H1 (cell line): ENCODE data around the gene MGLL.
"Not testable (repeated sequence)": the region's sequence is repeated elsewhere in the genome, so short reads cannot be mapped to it uniquely, and the experiment has no call there.

ENCODE experiments used
- CTCF ChIP-seq, 3 experiments: IDR thresholded peaks; 1 replicate in 2 of 3; 2 replicates in 1 of 3; pipeline versions ENCODE4 v1.5.1 to v1.6.1; 2011; ENCODE audit warnings: low read length in 3 of 3, mild to moderate bottlenecking in 3 of 3, inconsistent platforms in 2 of 3, low read depth in 1 of 3, moderate library complexity in 1 of 3; ENCODE audit not compliant: insufficient read depth in 1 of 3; ENCODE audit errors: control extremely low read depth in 1 of 3
- EP300 ChIP-seq, 2 experiments: IDR thresholded peaks; 1 replicate in 1 of 2; 2 replicates in 1 of 2; pipeline ENCODE4 v1.6.1; 2011 to 2012; ENCODE audit warnings: low read depth in 2 of 2, low read length in 2 of 2, mild to moderate bottlenecking in 2 of 2, borderline replicate concordance in 1 of 2, inconsistent platforms in 1 of 2, moderate library complexity in 1 of 2
- EZH2 ChIP-seq: fragments of 200-600 bp; sonication (generic); IDR thresholded peaks from 2 replicates; pipeline ENCODE4 v1.7.1; 2012; ENCODE audit warnings: low read depth, mild to moderate bottlenecking, moderate library complexity, low read length, inconsistent platforms; ENCODE audit not compliant: severe bottlenecking
- KDM1A ChIP-seq: fragments of 200-600, 300-600 bp; sonication (generic); IDR thresholded peaks from 2 replicates; pipeline ENCODE4 v1.7.1; 2016; ENCODE audit warnings: mild to moderate bottlenecking, low read length, borderline replicate concordance
- POLR2A ChIP-seq, 2 experiments: IDR thresholded peaks; 1 replicate in 1 of 2; 2 replicates in 1 of 2; pipeline ENCODE4 v1.6.1; 2011; ENCODE audit warnings: low read depth in 2 of 2, low read length in 2 of 2, mild to moderate bottlenecking in 2 of 2; ENCODE audit errors: control extremely low read depth in 1 of 2
- POLR2AphosphoS5 ChIP-seq: IDR thresholded peaks from 2 replicates; pipeline ENCODE4 v1.6.1; 2011; ENCODE audit warnings: low read depth, low read length
- TAF1 ChIP-seq: IDR thresholded peaks from 2 replicates; pipeline ENCODE4 v1.6.1; 2011; ENCODE audit warnings: mild to moderate bottlenecking, low read depth, low read length
- TCF12 ChIP-seq: IDR thresholded peaks from 2 replicates; pipeline ENCODE4 v1.6.1; 2011; ENCODE audit warnings: low read depth, mild to moderate bottlenecking, low read length
- USF2 ChIP-seq: IDR thresholded peaks from 2 replicates; pipeline ENCODE4 v1.6.1; 2011; ENCODE audit warnings: low read length, improper control_type of control experiment

- TF ChIP-seq CTCF (IDR thresholded peaks at IDR 0.05; ENCODE audit: control extremely low read depth in 1 of 3, insufficient read depth in 1 of 3, low read depth in 1 of 3, low read length in 3 of 3); POLR2A (IDR thresholded peaks at IDR 0.05; ENCODE audit: control extremely low read depth in 1 of 2, low read depth in 2 of 2, low read length in 2 of 2); POLR2AphosphoS5; KDM1A; EP300 (IDR thresholded peaks at IDR 0.05; ENCODE audit: borderline replicate concordance in 1 of 2, low read depth in 2 of 2, low read length in 2 of 2); EZH2; TCF12; USF2; TAF1: not testable (repeated sequence)
Observed at GRCh38 chr3:127704840-127705239, 117.5 kb downstream of the MGLL start.
